ENCODE data around the gene ING5.

GRCh38 chr2:241741016-241741415 is 39.2 kb downstream of the ING5 start:
- TF ChIP-seq CTCF (IDR thresholded peaks at IDR 0.05; ENCODE audit: low read depth, low read length) (no peak), EZH2phosphoT487 (IDR thresholded peaks at IDR 0.05; ENCODE audit: low read depth) (no peak)

Data from OCI-LY3 (cell line).